NCI-H82 treated with DMSO at 0.1 percent for 48 hours (cell line): ENCODE measurements around the gene SPAG16.
A peak's percentile ranks its signal among the peaks of the same experiment; 100 is the strongest.

Source experiments
- DNase-seq: peaks from one replicate; lab custom pipeline; 2025; ENCODE audit not compliant: unreplicated experiment; lab: John Stamatoyannopoulos, UW

Gene SPAG16

GRCh38 chr2:214341646-214342045 lies 1057.4 kb downstream of the SPAG16 start:
- no peak for DNase-seq

GRCh38 chr2:214358506-214358905 lies 1074.2 kb downstream of the SPAG16 start:
- DNase-seq: no peak

- DNase-seq: no peak
Observed at GRCh38 chr2:214361116-214361515, 1076.9 kb downstream of the SPAG16 start.

- DNase-seq: no peak
Observed at GRCh38 chr2:214365549-214365948, 1081.3 kb downstream of the SPAG16 start.

GRCh38 chr2:214367171-214367570 lies 1082.9 kb downstream of the SPAG16 start:
- DNase-seq: no peak

- no peak for DNase-seq
Observed at GRCh38 chr2:214376618-214377285, 1092.5 kb downstream of the SPAG16 start.

GRCh38 chr2:214377286-214377624 lies 1093.0 kb downstream of the SPAG16 start:
- no peak for DNase-seq

GRCh38 chr2:214378455-214379103 lies 1094.3 kb downstream of the SPAG16 start:
- DNase-seq: no peak

GRCh38 chr2:214379227-214379626 lies 1095.0 kb downstream of the SPAG16 start:
- no peak for DNase-seq

GRCh38 chr2:214380681-214381080 lies 1096.4 kb downstream of the SPAG16 start:
- no peak for DNase-seq

GRCh38 chr2:214382229-214382628 lies 1098.0 kb downstream of the SPAG16 start:
- peak; percentile 24 for DNase-seq

- no peak for DNase-seq
Observed at GRCh38 chr2:214386720-214387119, 1102.5 kb downstream of the SPAG16 start.

GRCh38 chr2:214389334-214389733 lies 1105.1 kb downstream of the SPAG16 start:
- no peak for DNase-seq

- DNase-seq: no peak
Observed at GRCh38 chr2:214393796-214394195, 1109.5 kb downstream of the SPAG16 start.

- no peak for DNase-seq
Observed at GRCh38 chr2:214395040-214395439, 1110.8 kb downstream of the SPAG16 start.

GRCh38 chr2:214401580-214401979 lies 1117.3 kb downstream of the SPAG16 start:
- no peak for DNase-seq

- DNase-seq: no peak
Observed at GRCh38 chr2:214410128-214410775, 1126.0 kb downstream of the SPAG16 start.

- no peak for DNase-seq
Observed at GRCh38 chr2:214410918-214411554, 1126.8 kb downstream of the SPAG16 start, which contains the start of gene VWC2L. Gene VWC2L, plus strand, starts transcription at chr2:214411054. Its CDS starts 3,140 bp downstream, at chr2:214414194.

GRCh38 chr2:214412679-214413078 lies 1128.4 kb downstream of the SPAG16 start:
- no peak for DNase-seq

- DNase-seq: no peak
Observed at GRCh38 chr2:214436470-214436869, 1152.2 kb downstream of the SPAG16 start.

GRCh38 chr2:214450118-214450894 lies 1166.0 kb downstream of the SPAG16 start:
- no peak for DNase-seq
